Measurements from ENCODE around the gene MAP7. TPM values are rescaled to one million over a fixed set of nuclear protein-coding genes. Genes with fewer than 3 reads are reported as not detected.

MAP7 gene
- total RNA-seq, 4 donors from 2014 or later: 0.29 to 6.8 (median 1.1) TPM

DNA sequence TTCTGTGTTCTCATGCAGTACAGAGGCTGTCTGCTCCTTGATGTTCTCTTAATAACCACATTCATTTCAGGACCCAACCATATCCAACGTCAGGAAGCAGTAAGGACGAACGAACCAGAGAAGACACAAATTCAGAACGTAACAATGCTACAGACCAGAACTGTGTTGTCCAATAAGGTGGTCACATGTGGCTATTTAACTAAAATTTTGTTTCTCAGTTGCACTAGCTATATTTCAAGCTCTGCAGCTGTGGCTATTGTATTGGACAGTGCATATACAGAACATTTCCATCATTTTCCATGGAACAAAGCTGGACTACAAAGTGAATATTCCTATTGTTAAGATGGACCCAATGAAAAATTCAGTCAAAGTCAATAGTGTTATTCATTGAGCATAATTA lies 27.0 kb downstream of the MAP7 start:
- Histone ChIP-seq H3K9me3 (no peaks in the 10 kb centered on the region), H3K4me3 (no peak overlapping the region), H3K36me3 (no peaks in the 10 kb centered on the region), H3K4me1 (no peaks in the 10 kb centered on the region), H3K27ac (no peak overlapping the region), H3K27me3 (no peaks in the 10 kb centered on the region)
- no peak for DNase-seq
- TF ChIP-seq POLR2A (IDR thresholded peaks at IDR 0.05): no peak
- TF ChIP-seq, protein P1, sequence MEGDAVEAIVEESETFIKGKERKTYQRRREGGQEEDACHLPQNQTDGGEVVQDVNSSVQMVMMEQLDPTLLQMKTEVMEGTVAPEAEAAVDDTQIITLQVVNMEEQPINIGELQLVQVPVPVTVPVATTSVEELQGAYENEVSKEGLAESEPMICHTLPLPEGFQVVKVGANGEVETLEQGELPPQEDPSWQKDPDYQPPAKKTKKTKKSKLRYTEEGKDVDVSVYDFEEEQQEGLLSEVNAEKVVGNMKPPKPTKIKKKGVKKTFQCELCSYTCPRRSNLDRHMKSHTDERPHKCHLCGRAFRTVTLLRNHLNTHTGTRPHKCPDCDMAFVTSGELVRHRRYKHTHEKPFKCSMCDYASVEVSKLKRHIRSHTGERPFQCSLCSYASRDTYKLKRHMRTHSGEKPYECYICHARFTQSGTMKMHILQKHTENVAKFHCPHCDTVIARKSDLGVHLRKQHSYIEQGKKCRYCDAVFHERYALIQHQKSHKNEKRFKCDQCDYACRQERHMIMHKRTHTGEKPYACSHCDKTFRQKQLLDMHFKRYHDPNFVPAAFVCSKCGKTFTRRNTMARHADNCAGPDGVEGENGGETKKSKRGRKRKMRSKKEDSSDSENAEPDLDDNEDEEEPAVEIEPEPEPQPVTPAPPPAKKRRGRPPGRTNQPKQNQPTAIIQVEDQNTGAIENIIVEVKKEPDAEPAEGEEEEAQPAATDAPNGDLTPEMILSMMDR (IDR thresholded peaks at IDR 0.05): no peak
- intact Hi-C loops (cut with DNase I; ENCODE audit: low total_unique reads): no loop called here

GRCh38 chr6:136522636-136523035 lies 27.6 kb downstream of the MAP7 start:
- TF ChIP-seq, protein P1 (IDR thresholded peaks at IDR 0.05): no peak
- no peak for TF ChIP-seq POLR2A (IDR thresholded peaks at IDR 0.05)
- no peak for DNase-seq
- Histone ChIP-seq H3K27ac (no peak overlapping the region), H3K36me3 (no peaks in the 10 kb centered on the region), H3K4me1 (no peaks in the 10 kb centered on the region), H3K9me3 (no peaks in the 10 kb centered on the region), H3K27me3 (no peaks in the 10 kb centered on the region), H3K4me3 (no peak overlapping the region)
- intact Hi-C loops (cut with DNase I; ENCODE audit: low total_unique reads): no loop called here

GRCh38 chr6:136521911-136522310 lies 28.3 kb downstream of the MAP7 start:
- no peak for DNase-seq
- Histone ChIP-seq H3K4me3 (no peak overlapping the region), H3K27ac (no peak overlapping the region), H3K27me3 (no peaks in the 10 kb centered on the region), H3K9me3 (no peaks in the 10 kb centered on the region), H3K36me3 (no peaks in the 10 kb centered on the region), H3K4me1 (no peaks in the 10 kb centered on the region)
- intact Hi-C loops (cut with DNase I; ENCODE audit: low total_unique reads): no loop called here
- TF ChIP-seq, protein P1 (IDR thresholded peaks at IDR 0.05): no peak
- no peak for TF ChIP-seq POLR2A (IDR thresholded peaks at IDR 0.05)

DNA sequence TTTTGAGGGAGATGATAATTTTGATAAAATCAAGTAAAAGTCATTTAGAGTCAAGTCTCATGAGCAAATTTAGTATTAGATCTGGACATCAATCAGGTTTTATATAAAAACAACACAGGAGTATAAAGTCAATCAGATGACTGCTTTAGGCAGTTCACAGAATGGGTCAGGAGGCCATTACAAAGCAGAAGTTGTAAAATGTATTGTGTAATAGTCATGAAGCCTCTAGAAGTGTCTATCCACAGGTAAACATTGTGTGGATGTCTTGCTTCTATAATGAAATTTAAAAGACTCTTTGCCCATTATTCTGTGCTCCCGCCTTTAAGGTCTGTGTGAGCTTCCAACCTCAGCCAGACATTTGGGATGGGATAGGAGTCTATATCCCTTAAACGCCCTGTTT lies 28.8 kb downstream of the MAP7 start:
- H3K4me3 ChIP-seq: no peak overlapping the region
- no peaks in the 10 kb centered on the region for H3K27me3 ChIP-seq
- intact Hi-C loops (cut with DNase I; ENCODE audit: low total_unique reads): no loop called here
- H3K9me3 ChIP-seq: no peaks in the 10 kb centered on the region
- H3K4me1 ChIP-seq: no peaks in the 10 kb centered on the region
- no peak for TF ChIP-seq POLR2A (IDR thresholded peaks at IDR 0.05)
- TF ChIP-seq, protein P1 (IDR thresholded peaks at IDR 0.05): no peak
- DNase-seq: no peak
- no peak overlapping the region for H3K27ac ChIP-seq
- no peaks in the 10 kb centered on the region for H3K36me3 ChIP-seq

DNA sequence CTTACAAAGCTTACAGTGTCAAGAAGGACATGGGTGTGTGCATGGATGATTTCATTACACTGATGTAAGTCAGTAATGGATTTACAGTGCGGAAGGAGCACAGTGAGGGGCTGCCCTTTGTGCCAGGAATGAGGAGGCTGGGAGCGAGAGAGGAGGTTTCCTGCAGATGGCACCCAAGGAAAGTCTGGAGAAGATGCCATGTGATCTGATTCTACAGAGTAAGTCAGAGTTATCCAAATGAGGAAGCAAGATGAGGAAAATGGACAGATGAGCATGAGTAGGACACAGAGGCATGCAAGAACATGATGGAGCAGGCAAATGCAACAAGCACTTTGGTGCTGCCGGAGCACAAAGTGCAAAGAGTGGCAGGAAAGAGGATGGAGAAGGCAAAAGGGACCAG lies 29.7 kb downstream of the MAP7 start:
- Histone ChIP-seq H3K4me1 (no peaks in the 10 kb centered on the region), H3K27me3 (no peaks in the 10 kb centered on the region), H3K4me3 (no peak overlapping the region), H3K27ac (no peak overlapping the region), H3K9me3 (no peaks in the 10 kb centered on the region), H3K36me3 (no peaks in the 10 kb centered on the region)
- DNase-seq: no peak
- intact Hi-C loops (cut with DNase I; ENCODE audit: low total_unique reads): no loop called here
- TF ChIP-seq POLR2A (IDR thresholded peaks at IDR 0.05): no peak
- TF ChIP-seq, protein P1 (IDR thresholded peaks at IDR 0.05): no peak
